SIG-M5 treated with dmso at 0.1 percent for 504 hours (cell line): ENCODE measurements around the gene MOV10L1.

Source experiments
- DNase-seq: peaks from one replicate; lab custom pipeline; 2025; ENCODE audit not compliant: unreplicated experiment; lab: John Stamatoyannopoulos, UW

MOV10L1 gene

DNA sequence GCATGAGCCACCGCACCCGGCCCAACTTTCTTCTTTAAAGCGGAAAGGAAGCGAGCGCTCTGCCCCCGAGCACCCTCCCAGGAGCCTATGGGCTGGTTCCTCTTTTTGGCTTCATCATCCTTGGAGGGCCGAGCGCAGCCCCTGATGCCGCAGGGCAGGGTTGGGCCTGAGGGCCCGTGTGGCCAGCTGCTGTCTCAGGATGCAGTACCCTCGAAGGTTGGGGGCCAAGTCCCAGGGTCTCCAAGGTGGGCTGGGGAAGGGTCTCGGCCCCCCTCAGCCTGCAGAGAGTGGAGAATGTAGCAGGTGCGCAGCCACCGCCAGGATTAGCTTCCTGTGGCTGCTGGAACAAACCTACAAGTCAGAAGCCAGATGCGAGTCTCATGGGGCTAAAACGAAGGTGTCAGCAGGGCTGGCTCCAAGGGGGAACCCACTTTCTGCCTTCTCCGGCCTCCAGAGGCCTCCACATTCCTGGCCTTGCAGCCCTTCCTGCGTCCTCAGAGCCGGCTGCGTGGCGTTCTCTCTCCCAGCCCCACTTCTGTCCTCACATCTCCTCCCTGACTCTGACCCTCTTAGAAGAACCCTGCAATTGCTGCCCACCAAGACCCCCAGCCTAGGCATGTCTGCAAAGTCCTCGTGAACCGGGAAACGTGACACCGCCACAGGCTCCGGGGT, 83.6 kb downstream of the MOV10L1 start:
- DNase-seq: peak; percentile 53

DNA sequence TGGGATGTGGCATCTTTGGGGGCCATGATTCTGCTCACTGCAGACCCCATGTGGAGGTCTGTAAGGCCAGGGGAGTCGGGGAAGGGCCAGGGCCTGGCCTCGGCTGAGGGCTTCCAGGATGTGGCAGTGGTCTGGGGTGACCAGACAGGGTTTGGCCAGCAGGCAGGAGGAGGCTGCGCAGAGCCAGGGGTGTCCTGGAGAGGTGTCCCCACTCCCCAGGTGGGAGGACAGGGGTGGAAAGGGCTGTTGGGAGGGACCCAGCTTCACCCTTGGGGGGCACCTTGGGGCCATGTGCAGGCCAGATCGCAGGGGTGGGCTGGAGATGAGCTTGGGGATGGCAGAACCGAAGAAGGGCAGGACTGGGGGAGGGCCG, 84.2 kb downstream of the MOV10L1 start:
- DNase-seq: no peak

DNA sequence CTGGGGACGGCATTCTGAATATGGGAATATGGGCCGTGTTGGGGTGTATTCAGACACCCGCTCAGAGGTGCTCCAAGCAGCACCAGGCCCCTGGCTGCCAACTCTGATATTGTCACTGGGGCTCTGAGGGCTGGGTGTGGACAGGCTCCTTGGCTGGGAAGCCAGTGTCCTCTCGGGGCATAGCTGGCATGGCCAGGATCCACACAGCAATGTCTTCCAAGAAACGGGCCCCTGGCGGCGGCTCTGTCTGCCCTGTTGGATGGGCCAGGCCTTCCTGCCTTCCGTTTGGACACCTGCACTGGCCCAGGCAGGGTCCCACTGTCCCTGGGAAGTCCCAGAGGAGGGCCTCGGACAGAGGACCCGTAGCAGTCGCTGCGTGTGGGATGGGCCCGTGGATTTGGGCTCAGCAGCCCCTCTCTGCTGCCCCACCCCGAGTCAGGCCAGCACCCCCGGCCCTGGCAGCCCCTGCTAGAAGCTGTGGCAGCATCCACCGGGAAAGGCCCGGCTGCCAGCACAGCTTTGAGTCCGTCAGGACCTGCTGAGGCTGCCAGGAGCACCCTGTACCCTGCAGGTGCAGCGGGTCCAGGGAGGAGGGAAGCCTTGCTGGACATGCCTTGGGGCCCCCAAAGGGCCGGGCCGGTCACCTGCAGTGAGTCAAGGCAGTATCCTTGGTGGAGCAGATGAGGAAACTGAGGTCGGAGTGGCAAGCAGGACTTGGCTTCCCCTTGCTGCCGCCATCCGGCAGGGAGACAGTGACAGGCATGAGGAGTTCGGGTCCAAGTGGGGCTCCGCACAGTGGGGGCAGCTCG, 84.8 kb downstream of the MOV10L1 start:
- no peak for DNase-seq

GRCh38 chr22:50175191-50175461, 85.3 kb downstream of the MOV10L1 start:
- no peak for DNase-seq

GRCh38 chr22:50175921-50176849, 86.4 kb downstream of the MOV10L1 start:
- no peak for DNase-seq

- no peak for DNase-seq
Observed at GRCh38 chr22:50176850-50177536, 87.2 kb downstream of the MOV10L1 start.

GRCh38 chr22:50177537-50178470, 88.0 kb downstream of the MOV10L1 start:
- DNase-seq: no peak

- no peak for DNase-seq
Observed at GRCh38 chr22:50178471-50178864, 88.7 kb downstream of the MOV10L1 start.

GRCh38 chr22:50178871-50179869, 89.4 kb downstream of the MOV10L1 start:
- no peak for DNase-seq

DNA sequence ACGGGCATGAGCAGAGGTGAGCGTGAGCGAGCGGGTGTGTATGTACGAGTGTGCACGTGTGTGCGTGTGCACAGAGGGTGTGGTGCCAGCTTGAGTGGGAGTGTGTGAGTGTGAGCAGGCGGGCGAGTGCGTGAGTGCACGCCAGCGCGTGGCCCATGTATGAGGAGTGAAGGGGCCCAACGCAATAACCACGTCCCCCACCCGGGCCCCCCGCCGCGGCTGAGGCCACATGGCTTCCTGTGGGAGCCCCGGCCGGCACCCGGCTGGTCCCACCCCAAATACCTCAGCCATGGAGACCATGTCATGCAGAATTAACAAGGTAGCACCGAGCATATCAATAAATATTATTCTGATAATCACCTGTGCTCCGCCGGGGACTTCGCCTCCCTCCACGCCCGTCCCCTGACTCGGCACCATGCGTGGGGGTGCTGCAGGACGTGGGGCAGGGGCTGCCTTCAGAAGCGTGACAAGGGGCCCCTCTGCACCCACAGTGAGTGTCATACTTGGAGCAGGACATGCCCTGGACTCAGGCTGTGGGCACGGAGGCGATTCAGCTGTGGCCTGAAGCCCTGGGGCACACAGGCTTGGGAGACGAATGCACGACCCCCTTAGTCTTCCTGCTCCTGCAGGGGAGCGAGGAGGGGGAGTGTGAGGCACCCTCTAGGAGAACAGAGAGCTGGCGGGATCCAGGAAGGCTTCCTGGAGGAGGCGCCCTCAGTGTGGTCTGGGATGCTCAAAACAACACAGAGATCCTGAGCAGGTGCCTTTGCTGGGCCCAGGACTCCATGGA, 90.3 kb downstream of the MOV10L1 start:
- DNase-seq: no peak

DNA sequence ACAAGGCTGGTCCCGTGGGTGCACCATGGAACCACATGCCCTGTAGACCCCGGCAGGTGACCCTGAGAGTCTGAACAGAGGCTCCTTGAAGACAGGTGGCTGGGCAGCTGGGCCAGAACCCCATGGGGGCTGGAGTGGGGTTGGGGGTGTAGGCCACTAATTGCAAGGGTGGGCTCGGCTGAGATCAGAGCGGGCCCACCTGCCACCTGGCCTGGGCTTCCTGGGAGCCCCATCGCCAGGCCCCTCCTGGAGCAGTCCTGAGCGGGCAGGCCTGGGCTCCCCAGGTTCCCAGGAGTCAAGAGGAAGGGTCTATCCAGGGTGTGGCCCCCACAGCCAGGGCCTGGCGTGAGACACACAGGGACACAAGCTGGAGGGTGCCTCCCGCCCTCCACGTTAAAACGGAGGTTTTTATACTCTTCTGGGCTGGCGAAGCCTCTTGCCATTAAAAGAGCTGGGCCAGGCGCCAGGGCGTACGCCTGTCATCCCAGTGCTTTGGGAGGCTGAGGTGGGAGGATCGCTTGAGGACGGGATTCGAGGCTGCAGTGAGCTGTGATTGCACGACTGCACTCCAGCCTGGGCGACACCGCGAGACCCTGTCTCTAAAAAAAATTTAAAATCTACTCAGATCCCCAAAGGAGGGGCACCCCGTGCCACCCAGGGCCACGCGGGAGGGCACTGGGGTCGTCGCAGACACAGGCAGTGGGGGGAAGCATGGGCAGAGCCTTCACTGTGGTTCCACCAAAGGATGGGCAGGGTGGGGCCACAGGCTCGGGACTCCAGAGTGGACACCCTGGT, 91.1 kb downstream of the MOV10L1 start:
- no peak for DNase-seq

GRCh38 chr22:50182176-50183081, 92.6 kb downstream of the MOV10L1 start:
- DNase-seq: no peak

- no peak for DNase-seq
Observed at GRCh38 chr22:50183141-50183971, 93.5 kb downstream of the MOV10L1 start.

- no peak for DNase-seq
Observed at GRCh38 chr22:50184004-50184901, 94.4 kb downstream of the MOV10L1 start.
